ENCODE data around the gene BABAM1. TPM values are rescaled to one million over a fixed set of nuclear protein-coding genes. Genes with fewer than 3 reads are reported as not detected.

BABAM1 gene
- total and polyA plus RNA-seq, 8 donors = 25.5 to 71.1 (median 33.0) TPM

DNA sequence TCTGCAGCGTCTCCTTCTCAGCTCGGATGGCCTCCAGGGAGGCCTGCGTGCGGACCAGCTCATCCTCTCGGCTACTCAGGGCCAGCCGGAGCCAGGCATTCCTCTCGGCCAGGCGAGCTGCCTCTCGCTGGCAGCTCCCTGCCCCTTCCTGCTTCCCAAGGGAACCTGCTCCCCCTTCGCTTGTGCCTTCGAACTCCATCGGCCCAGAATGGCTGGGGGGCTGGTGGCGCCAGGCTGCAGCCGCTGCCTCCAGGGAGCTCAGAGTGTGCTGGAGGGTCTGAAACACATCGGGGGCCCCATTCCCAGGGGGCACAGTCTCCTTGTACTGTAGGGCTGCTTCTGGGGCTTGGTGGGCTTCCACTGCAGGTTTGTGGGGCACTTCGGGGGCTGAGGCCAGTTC, 4.7 kb upstream of the BABAM1 start:
- FAIRE-seq (no peak), DNase-seq (peak in 1 of 6 donors; percentile 54), ATAC-seq (no peak)
- WGBS, 2 donors = 81 to 90% methylated on average over 16 of the region's 16 CpGs
- Histone ChIP-seq H3K27me3 (no peaks in the 10 kb centered on the region), H3K4me3 (no peak overlapping the region), H3K4me1 (peaks cover 4 to 19% (median 9%) of the 10 kb centered on the region in 3 donors), H3K9me3 (no peaks in the 10 kb centered on the region), H3K27ac (no peak overlapping the region), H3K36me3 (no peaks in the 10 kb centered on the region)
- intact Hi-C loops (cut with DNase I) = no loop called here
- TF ChIP-seq, protein P1, sequence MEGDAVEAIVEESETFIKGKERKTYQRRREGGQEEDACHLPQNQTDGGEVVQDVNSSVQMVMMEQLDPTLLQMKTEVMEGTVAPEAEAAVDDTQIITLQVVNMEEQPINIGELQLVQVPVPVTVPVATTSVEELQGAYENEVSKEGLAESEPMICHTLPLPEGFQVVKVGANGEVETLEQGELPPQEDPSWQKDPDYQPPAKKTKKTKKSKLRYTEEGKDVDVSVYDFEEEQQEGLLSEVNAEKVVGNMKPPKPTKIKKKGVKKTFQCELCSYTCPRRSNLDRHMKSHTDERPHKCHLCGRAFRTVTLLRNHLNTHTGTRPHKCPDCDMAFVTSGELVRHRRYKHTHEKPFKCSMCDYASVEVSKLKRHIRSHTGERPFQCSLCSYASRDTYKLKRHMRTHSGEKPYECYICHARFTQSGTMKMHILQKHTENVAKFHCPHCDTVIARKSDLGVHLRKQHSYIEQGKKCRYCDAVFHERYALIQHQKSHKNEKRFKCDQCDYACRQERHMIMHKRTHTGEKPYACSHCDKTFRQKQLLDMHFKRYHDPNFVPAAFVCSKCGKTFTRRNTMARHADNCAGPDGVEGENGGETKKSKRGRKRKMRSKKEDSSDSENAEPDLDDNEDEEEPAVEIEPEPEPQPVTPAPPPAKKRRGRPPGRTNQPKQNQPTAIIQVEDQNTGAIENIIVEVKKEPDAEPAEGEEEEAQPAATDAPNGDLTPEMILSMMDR (IDR thresholded peaks at IDR 0.05) = no peak

DNA sequence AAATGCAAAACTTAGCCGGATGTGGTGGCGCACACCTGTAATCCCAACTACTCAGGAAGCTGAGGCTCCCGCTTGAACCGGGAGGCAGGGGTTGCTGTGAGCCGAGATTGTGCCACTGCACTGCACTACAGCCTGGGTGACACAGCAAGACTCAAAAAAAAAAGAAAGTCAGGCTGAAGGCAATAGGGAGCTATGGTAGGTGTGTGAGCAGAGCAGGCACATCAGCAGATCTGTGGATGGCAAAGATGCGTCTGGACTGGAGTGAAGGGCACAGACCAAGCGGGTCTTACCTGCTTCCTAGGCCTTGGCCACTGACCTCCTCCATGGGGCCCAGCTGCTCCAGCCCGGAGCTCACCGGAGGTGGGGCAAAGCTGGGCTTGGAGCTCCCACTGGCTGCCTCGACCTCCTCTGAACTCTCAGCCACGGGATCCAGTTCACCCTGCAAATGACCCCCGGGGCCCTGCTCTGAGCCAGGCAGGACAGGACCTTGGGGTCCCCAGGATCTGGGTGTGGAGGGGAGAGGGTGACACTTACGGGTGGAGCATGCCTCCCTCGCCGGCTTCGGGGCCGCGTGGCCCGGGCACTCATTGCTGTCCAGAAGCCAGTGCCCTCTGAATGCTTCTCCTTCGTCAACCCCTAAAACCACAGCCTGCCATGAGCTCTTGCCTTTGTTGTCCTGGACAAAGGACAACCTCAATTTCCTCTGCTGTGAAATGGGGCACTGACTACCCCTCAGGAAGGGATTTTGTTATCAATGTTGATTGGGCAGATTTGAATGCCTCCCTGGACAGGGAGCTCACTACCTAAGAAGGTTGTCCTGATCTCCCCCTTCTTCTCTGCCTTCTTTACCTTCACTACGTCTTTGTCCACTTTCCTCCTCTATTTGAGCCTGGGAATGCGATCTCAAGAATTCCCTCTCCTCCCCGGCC, 3.3 kb upstream of the BABAM1 start:
- Histone ChIP-seq H3K9me3 (no peaks in the 10 kb centered on the region), H3K36me3 (no peaks in the 10 kb centered on the region), H3K4me1 (peaks cover 4 to 15% (median 14%) of the 10 kb centered on the region in 3 donors), H3K27me3 (no peaks in the 10 kb centered on the region), H3K27ac (no peak overlapping the region), H3K4me3 (no peak overlapping the region)
- TF ChIP-seq, protein P1 (IDR thresholded peaks at IDR 0.05) = no peak
- FAIRE-seq (no peak), DNase-seq (peak in 1 of 6 donors; percentile 64), ATAC-seq (no peak)
- intact Hi-C loops (cut with DNase I) = no loop called here
- 83 to 85% methylated on average over 23 of the region's 23 CpGs for WGBS, 2 donors

DNA sequence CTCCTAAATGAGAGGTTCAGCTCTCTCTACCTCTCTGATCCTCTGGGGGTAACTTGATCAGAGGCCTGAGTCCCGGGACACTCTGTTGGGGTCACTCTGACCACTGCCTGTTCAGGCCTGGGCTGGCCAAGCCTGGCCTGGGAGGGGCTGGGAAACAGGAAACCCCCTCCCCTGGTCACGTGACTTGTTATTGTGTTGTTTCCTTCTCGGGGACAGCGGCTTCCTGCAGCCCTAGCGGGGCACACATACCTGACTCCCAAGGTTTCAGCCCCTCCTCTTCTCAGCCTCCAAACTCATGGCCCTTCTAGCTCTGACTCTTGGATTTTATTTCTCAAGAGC, 2.6 kb upstream of the BABAM1 start, which contains the start of gene USHBP1:
Gene USHBP1, minus strand, starts transcription at position 105 of the 339 bp plus-strand sequence. CDS start 446 bp downstream, outside the sequence.
- H3K27me3 ChIP-seq = no peaks in the 10 kb centered on the region
- intact Hi-C loops (cut with DNase I) = no loop called here

DNA sequence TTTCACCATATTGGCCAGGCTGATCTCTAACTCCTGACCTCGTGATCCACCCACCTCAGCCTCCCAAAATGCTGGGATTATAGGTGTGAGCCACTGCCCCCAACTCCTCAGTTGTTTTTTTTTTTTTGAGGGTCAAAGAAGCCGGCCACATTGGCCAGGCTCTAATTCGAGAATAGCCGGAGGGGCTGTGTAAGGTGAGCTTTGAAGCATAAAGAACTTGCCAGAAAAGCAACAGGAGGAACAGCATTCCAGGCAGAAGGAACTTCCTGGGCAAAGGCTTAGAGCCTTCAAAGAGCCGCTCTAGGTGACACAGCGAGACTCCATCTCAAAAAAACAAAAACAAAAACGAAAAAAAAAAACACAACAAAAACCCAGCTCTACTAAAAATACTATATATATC, 1.2 kb upstream of the BABAM1 start:
- H3K27me3 ChIP-seq = no peaks in the 10 kb centered on the region
- no peak overlapping the region for H3K27ac ChIP-seq
- H3K4me3 ChIP-seq = no peak overlapping the region
- no peak for DNase-seq
- TF ChIP-seq, protein P1 (IDR thresholded peaks at IDR 0.05) = no peak
- intact Hi-C loops (cut with DNase I) = no loop called here
- FAIRE-seq = no peak
- H3K4me1 ChIP-seq = peaks cover 0 to 7% (median 0%) of the 10 kb centered on the region in 3 donors
- 88 to 89% methylated on average over 7 of the region's 7 CpGs for WGBS, 2 donors
- no peaks in the 10 kb centered on the region for H3K9me3 ChIP-seq
- H3K36me3 ChIP-seq = no peaks in the 10 kb centered on the region
- no peak for ATAC-seq

More for the DNA sequence above, 2.6 kb upstream of the BABAM1 start, which contains the start of gene USHBP1:
- WGBS, 2 donors = 65 to 66% methylated on average over 5 of the region's 5 CpGs
- ATAC-seq = no peak
- no peak within 1 kb of the TSS for H3K27ac ChIP-seq
- H3K36me3 ChIP-seq = no peaks in the 10 kb centered on the region
- FAIRE-seq = no peak
- DNase-seq = no peak
- H3K4me3 ChIP-seq = no peak within 1 kb of the TSS
- TF ChIP-seq, protein P1 (IDR thresholded peaks at IDR 0.05) = no peak
- H3K9me3 ChIP-seq = no peaks in the 10 kb centered on the region
- H3K4me1 ChIP-seq = peaks cover 4 to 9% (median 8%) of the 10 kb centered on the region in 3 donors

DNA sequence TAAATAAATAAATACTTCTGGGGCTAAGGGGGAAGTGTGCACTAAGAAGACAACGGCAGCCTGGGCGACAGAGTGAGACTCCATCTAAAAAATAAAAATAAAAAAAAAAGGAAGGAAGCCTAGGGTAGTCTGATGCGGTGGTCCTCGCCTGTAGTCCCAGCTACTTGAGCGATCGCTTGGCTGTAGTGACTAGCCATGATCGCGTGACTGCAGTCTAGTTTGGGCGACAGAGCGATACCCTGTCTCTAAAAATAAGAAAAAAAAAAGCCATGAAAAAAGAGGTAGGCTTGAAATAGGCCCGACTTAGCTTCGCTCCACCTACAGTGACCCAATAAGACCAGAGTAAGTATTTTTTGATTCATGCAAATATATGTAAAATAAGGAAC, 661 bp upstream of the BABAM1 start:
- H3K4me1 ChIP-seq = peaks cover 0 to 7% (median 0%) of the 10 kb centered on the region in 3 donors
- TF ChIP-seq, protein P1 (IDR thresholded peaks at IDR 0.05) = no peak
- no peak for FAIRE-seq
- DNase-seq = no peak
- no peak for ATAC-seq
- WGBS, 2 donors = 82 to 86% methylated on average over 12 of the region's 12 CpGs
- H3K27ac ChIP-seq = peak overlapping the region in 2 of 4 donors; percentile 41 to 48
- intact Hi-C loops (cut with DNase I) = no loop called here
- H3K27me3 ChIP-seq = no peaks in the 10 kb centered on the region
- no peak overlapping the region for H3K4me3 ChIP-seq
- H3K36me3 ChIP-seq = peaks cover 0 to 1% (median 0%) of the 10 kb centered on the region in 3 donors
- H3K9me3 ChIP-seq = no peaks in the 10 kb centered on the region

Measured in pancreas (tissue), 10 donors.